ENCODE results near the gene SDC3. TPM values are rescaled to one million over a fixed set of nuclear protein-coding genes. Genes with fewer than 3 reads are reported as not detected.

Gene SDC3
- total RNA-seq, 6 experiments from 2014 or later, result 13.8 to 45.7 (median 16.2) TPM

GRCh38 chr1:30856260-30856790 is 52.2 kb downstream of the SDC3 start:
- H3K27ac ChIP-seq, result no peak overlapping the region
- H3K4me1 ChIP-seq, result no peaks in the 10 kb centered on the region
- intact Hi-C loops (cut with DNase I), result no loop called here
- H3K4me3 ChIP-seq, result no peak overlapping the region
- no peaks in the 10 kb centered on the region for H3K27me3 ChIP-seq
- WGBS (ENCODE audit: insufficient coverage, low coverage, low lambda C conversion rate, missing lambda C conversion rate), result 84% methylated on average over 3 of the region's 14 CpGs
- no peaks in the 10 kb centered on the region for H3K9me3 ChIP-seq
- TF ChIP-seq POLR2A (IDR thresholded peaks at IDR 0.05), result no peak
- no peak for TF ChIP-seq CTCF (IDR thresholded peaks at IDR 0.05)
- no peaks in the 10 kb centered on the region for H3K36me3 ChIP-seq
- DNase-seq (no peak), ATAC-seq (no peak)

GRCh38 chr1:30855686-30856259 is 52.8 kb downstream of the SDC3 start:
- H3K36me3 ChIP-seq, result no peaks in the 10 kb centered on the region
- intact Hi-C loops (cut with DNase I), result no loop called here
- ATAC-seq, result no peak
- 53% methylated on average over 4 of the region's 4 CpGs for WGBS (ENCODE audit: insufficient coverage, low coverage, low lambda C conversion rate, missing lambda C conversion rate)
- H3K9me3 ChIP-seq, result no peaks in the 10 kb centered on the region
- H3K27ac ChIP-seq, result no peak overlapping the region
- no peak overlapping the region for H3K4me3 ChIP-seq
- TF ChIP-seq POLR2A (IDR thresholded peaks at IDR 0.05) (no peak), CTCF (IDR thresholded peaks at IDR 0.05) (no peak)
- no peak for DNase-seq
- no peaks in the 10 kb centered on the region for H3K4me1 ChIP-seq
- no peaks in the 10 kb centered on the region for H3K27me3 ChIP-seq

- TF ChIP-seq POLR2A (IDR thresholded peaks at IDR 0.05), result no peak
- no peak for TF ChIP-seq CTCF (IDR thresholded peaks at IDR 0.05)
- no peak overlapping the region for H3K4me3 ChIP-seq
- WGBS (ENCODE audit: insufficient coverage, low coverage, low lambda C conversion rate, missing lambda C conversion rate), result 57% methylated on average over 3 of the region's 4 CpGs
- H3K27me3 ChIP-seq, result no peaks in the 10 kb centered on the region
- intact Hi-C loops (cut with DNase I), result no loop called here
- no peak for ATAC-seq
- H3K4me1 ChIP-seq, result no peaks in the 10 kb centered on the region
- H3K27ac ChIP-seq, result no peak overlapping the region
- DNase-seq, result no peak
- H3K36me3 ChIP-seq, result no peaks in the 10 kb centered on the region
- H3K9me3 ChIP-seq, result no peaks in the 10 kb centered on the region
Observed at GRCh38 chr1:30853350-30853749, 55.2 kb downstream of the SDC3 start.

- peak; percentile 72 to 89 (median 82) for ATAC-seq
- Histone ChIP-seq H3K4me3 (no peak overlapping the region), H3K36me3 (no peaks in the 10 kb centered on the region), H3K4me1 (no peaks in the 10 kb centered on the region), H3K9me3 (no peaks in the 10 kb centered on the region), H3K27ac (no peak overlapping the region), H3K27me3 (no peaks in the 10 kb centered on the region)
- DNase-seq, result peak; percentile 85 to 90 (median 88)
- no peak for TF ChIP-seq CTCF (IDR thresholded peaks at IDR 0.05)
- no peak for TF ChIP-seq POLR2A (IDR thresholded peaks at IDR 0.05)
- WGBS (ENCODE audit: insufficient coverage, low coverage, low lambda C conversion rate, missing lambda C conversion rate), result 40% methylated on average over 1 of the region's 5 CpGs
- intact Hi-C loops (cut with DNase I), result no loop called here
Observed at GRCh38 chr1:30852026-30852425, 56.5 kb downstream of the SDC3 start.

Measured in right lobe of liver (tissue), 6 donors.